SJSA1 (cell line): ENCODE results near the gene CCL7. TPM values are rescaled to one million over a fixed set of nuclear protein-coding genes. Genes with fewer than 3 reads are reported as not detected.
A peak's percentile ranks its signal among the peaks of the same experiment; 100 is the strongest.

Experiments
- DNase-seq, 2 experiments: peaks; one replicate each; pipeline ENCODE4 v3.0.0-alpha.2; 2015 to 2020; ENCODE audit warnings: low spot score in 2 of 2, low read depth in 1 of 2
- H3K27ac ChIP-seq: fragments of 250-450 bp; sonication (Bioruptor Pico); 2 replicates; pipeline ENCODE4 v1.5.1; 2020; ENCODE audit warnings: mild to moderate bottlenecking, moderate library complexity
- H3K27me3 ChIP-seq: fragments of 250-450 bp; sonication (Bioruptor Pico); replicated peaks from 2 replicates; pipeline ENCODE4 v1.5.1; 2020; ENCODE audit warnings: mild to moderate bottlenecking, moderate library complexity
- H3K36me3 ChIP-seq: fragments of 250-450 bp; sonication (Bioruptor Pico); 2 replicates; pipeline ENCODE4 v1.5.1; 2020; ENCODE audit warnings: mild to moderate bottlenecking
- H3K4me1 ChIP-seq: fragments of 250-450 bp; sonication (Bioruptor Pico); replicated peaks from 2 replicates; pipeline ENCODE4 v1.6.1; 2021; ENCODE audit warnings: mild to moderate bottlenecking
- H3K4me3 ChIP-seq: fragments of 250-450 bp; sonication (Bioruptor Pico); 2 replicates; pipeline ENCODE4 v1.5.1; 2020; ENCODE audit warnings: mild to moderate bottlenecking
- H3K9me3 ChIP-seq: fragments of 250-450 bp; sonication (Bioruptor Pico); replicated peaks from 2 replicates; pipeline ENCODE4 v1.5.1; 2020; ENCODE audit warnings: mild to moderate bottlenecking
- total RNA-seq: library from RNA; depleted of rRNA; stranded (reverse); fragments of >200 nt; shearing (Covaris generic); gene quantifications from 2 replicates; pipeline ENCODE4 v1.2.3, GENCODE V29; 2014

CCL7 gene
- total RNA-seq, 1 experiment from 2014 or later: not detected

DNA sequence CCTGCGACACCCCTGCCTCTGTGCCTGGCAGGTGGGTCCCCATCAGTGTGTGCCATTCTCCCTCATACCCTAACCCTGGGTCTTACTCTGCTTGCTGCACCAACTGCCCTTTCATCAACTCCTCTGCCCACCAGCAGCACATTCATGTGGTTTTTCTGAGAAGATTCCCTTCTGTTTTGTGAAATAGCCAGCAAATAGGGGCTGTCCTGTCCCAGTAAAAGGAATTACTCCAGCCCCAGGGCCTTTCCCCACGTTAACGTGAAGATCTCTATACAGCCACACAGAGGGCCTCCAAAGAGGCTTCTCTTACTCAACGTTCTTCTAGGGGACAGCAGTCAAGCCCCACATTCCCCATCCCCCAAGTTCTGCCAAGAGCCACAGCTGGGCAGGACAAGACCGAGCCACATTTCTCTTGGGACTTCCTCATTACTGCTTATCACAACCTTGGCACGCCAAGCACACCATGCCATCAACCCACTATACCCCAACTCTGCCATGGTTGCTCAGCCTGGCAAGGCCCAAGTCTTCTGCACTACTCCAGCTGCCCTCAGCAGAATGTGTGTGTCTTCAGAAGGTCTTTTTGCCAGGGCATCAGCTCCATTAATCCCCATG lies 33.6 kb upstream of the CCL7 start:
- Histone ChIP-seq H3K4me3 (no peak overlapping the region), H3K27ac (no peak overlapping the region), H3K27me3 (no peaks in the 10 kb centered on the region), H3K36me3 (no peaks in the 10 kb centered on the region), H3K9me3 (no peaks in the 10 kb centered on the region), H3K4me1 (peaks cover 73% of the 10 kb centered on the region)
- DNase-seq: no peak

DNA sequence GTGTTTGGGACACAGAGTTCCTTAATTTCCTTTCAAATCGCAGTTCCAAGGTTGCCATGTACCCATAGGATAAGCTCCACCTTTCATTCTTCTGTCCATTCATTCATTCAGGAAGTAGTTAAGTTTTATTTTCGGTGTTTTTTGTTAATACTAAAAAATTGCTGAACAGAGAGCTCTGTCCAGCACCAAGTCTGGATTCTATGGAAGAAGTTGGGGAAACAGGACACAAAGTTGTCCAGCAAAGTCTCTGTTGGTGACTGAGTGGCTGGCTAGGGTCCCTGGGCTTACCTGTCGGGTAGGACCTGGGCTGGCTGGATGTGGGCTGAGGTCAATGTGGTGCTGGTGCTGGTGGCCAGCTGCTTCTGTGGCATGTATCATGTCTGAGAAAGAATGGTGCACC lies 32.6 kb upstream of the CCL7 start:
- no peak overlapping the region for H3K27ac ChIP-seq
- DNase-seq: no peak
- no peaks in the 10 kb centered on the region for H3K36me3 ChIP-seq
- H3K9me3 ChIP-seq: no peaks in the 10 kb centered on the region
- H3K4me1 ChIP-seq: peaks cover 73% of the 10 kb centered on the region
- H3K4me3 ChIP-seq: no peak overlapping the region
- H3K27me3 ChIP-seq: no peaks in the 10 kb centered on the region

DNA sequence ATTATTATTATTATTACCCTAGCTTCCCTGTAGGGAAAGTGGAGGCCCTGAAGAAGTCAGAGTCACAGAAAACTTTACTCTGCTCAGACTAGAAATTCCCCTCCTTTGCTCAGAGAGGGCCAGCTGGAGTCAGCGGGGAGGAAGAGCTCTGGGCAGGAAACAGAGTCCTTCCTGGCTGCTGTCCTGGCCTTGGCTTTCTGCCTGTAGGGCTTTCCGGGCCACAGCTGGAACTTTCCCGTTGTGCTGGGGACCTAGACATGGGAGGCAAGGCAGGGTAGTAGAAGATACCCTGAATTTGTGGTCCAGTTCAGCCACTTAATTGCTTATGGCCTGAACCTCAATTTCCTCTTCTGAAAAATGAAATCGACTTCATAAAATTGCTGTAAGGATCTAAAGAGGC lies 29.0 kb upstream of the CCL7 start:
- Histone ChIP-seq H3K4me3 (no peak overlapping the region), H3K9me3 (no peaks in the 10 kb centered on the region), H3K27ac (no peak overlapping the region), H3K4me1 (peaks cover 54% of the 10 kb centered on the region), H3K27me3 (no peaks in the 10 kb centered on the region), H3K36me3 (no peaks in the 10 kb centered on the region)
- DNase-seq: no peak

DNA sequence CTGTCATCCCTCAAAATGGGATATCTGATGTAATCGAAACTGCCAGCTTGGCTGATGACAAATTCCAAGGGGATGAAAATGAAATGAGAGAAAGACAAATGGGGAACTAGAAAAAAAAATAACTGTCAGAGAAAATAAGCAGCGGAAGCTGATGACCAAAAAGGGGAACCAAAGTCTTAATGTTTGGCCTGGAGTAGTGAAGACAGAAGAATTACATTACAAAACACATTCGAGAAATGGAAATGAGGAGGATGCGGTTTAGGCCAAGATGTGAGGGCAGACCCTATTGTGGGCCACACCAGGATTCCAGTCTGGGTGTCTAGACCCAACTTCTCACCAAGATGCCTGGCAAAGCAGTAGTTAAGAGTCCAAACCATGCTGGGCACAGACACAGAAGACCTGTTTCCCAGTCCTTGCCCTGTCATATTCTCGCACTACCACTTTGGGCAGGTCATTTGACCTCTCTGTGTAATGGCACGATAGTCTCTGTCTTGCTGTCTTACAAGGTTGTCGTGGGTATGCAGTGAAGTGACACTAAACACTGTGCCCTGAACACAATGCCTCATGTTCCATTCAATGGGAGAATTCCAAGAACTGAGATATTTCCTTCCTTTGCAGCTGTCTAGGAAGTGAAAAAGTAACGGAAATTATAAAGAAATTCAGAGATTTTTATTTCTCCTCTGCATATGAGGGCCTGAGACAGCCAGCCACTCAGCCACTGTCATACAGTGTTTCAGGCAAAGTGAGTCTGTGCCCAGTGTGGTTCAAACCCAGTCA lies 27.2 kb upstream of the CCL7 start:
- no peaks in the 10 kb centered on the region for H3K36me3 ChIP-seq
- peaks cover 40% of the 10 kb centered on the region for H3K4me1 ChIP-seq
- H3K27ac ChIP-seq: no peak overlapping the region

DNA sequence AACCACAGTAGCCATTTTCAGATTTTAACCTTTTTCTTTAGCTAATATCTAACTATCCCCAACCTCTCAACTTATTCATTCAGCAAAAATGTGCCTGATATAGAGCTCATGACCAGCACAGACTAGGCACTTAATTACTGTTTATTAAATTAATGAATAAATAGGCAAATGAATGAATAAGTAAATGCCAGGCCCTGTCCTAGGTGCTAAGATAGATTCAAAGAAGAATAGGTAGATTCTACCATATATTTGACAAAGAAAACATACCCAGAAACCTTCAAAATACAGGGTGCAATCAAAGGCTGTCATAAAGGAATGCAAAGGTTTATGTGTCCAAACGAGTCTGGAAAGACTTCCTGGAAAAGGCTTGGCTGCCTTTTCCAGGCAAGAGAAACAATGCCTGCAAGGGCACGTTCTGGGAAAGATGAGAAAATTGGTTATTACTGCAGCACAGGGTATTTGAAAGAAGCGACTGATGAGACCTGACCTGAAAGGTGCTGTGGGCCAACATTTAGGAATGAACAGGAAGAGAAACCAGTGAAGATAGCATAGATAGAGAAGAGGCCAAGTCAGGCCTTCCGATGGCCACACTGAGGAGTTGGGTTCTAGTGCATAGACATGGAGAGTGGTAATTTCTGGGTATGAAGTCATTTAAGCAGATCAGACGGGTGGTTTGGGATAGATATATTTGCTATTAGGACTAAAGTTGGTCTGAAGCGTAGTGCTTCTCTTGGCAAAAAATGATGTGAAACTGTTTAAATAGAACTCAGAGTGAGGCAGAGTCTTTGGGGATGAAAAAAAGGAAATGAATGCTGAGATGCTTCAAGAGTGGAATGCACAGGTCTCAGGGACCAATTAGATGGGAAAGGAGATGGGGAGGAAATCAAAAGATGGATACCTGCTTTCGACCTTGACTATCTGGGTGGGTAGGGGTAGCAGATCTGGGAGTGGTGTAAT lies 26.4 kb upstream of the CCL7 start:
- peaks cover 40% of the 10 kb centered on the region for H3K4me1 ChIP-seq
- no peaks in the 10 kb centered on the region for H3K27me3 ChIP-seq
- no peak overlapping the region for H3K27ac ChIP-seq
- DNase-seq: no peak
- no peaks in the 10 kb centered on the region for H3K36me3 ChIP-seq
- no peak overlapping the region for H3K4me3 ChIP-seq
- H3K9me3 ChIP-seq: no peaks in the 10 kb centered on the region

More for the DNA sequence above, 27.2 kb upstream of the CCL7 start:
- DNase-seq: no peak
- no peaks in the 10 kb centered on the region for H3K27me3 ChIP-seq
- no peaks in the 10 kb centered on the region for H3K9me3 ChIP-seq
- no peak overlapping the region for H3K4me3 ChIP-seq

DNA sequence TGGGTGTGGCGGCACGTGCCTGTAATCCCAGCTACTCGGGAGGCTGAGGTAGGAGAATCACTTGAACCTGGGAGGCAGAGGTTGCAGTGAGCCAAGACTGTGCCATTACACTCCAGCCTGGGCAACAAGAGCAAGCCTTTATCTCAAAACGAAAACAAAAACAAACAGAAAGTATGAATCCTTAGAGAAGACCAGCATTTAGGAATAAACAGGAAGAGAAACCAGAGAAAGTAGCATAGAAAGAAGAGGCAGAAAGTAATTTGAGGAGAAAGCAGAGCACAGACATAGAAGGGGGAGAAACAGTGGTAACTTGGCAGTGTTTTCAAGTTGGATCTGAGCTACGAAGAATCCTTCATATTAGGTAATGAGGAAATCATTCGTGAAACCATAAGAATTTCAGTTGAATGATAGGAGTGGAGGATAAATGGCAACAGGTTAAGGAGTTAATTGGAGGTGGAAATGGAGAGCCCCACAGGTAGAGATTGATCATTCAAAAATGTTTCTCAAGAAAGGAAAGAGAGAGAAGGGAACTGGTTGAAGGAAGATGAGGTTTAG lies 24.6 kb upstream of the CCL7 start:
- H3K36me3 ChIP-seq: no peaks in the 10 kb centered on the region
- H3K4me1 ChIP-seq: peaks cover 44% of the 10 kb centered on the region
- no peak overlapping the region for H3K4me3 ChIP-seq
- no peaks in the 10 kb centered on the region for H3K27me3 ChIP-seq
- no peak overlapping the region for H3K27ac ChIP-seq
- no peaks in the 10 kb centered on the region for H3K9me3 ChIP-seq
- no peak for DNase-seq

DNA sequence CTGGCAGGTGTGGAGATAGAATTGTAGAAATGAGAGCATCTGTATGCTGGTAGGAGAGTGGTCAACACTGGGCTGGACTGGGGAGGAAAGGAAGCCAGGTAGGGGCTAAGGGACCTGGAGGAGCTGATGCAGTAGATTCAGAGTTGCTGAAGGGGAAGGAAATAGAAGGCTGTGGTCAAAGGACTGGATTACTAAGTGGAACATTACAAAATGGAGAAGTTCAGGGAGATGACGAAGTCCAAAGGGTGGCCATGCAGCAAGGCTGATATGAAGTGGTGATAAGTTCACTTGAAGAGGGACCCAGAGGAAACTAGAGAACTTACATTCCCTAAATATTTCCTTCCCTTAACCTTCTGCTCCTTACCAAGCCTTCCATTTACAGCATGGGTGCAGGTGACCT lies 23.6 kb upstream of the CCL7 start:
- Histone ChIP-seq H3K4me1 (peaks cover 50% of the 10 kb centered on the region), H3K9me3 (no peaks in the 10 kb centered on the region), H3K27ac (no peak overlapping the region), H3K27me3 (no peaks in the 10 kb centered on the region), H3K4me3 (no peak overlapping the region), H3K36me3 (no peaks in the 10 kb centered on the region)
- DNase-seq: no peak

DNA sequence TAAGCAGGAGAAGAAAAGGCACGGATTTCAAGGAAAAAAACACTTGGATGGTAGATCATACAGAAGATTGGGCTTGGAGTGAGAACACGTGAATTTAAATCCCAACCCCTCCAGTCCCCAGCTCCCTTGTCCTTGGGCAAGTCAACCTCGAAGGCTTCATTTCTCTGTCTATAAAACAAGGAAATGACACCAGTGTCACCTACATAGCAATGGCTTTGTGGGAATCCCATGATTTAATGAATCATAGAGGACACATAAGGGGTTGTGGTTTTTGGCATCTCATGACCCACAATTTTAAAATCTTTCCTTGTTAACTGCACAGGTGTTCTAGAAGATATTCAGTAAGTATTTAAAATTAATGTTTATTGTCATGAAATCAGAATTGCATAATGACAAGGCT lies 23.1 kb upstream of the CCL7 start:
- Histone ChIP-seq H3K27me3 (no peaks in the 10 kb centered on the region), H3K27ac (no peak overlapping the region), H3K4me1 (peaks cover 54% of the 10 kb centered on the region), H3K36me3 (no peaks in the 10 kb centered on the region), H3K4me3 (no peak overlapping the region), H3K9me3 (no peaks in the 10 kb centered on the region)
- no peak for DNase-seq

DNA sequence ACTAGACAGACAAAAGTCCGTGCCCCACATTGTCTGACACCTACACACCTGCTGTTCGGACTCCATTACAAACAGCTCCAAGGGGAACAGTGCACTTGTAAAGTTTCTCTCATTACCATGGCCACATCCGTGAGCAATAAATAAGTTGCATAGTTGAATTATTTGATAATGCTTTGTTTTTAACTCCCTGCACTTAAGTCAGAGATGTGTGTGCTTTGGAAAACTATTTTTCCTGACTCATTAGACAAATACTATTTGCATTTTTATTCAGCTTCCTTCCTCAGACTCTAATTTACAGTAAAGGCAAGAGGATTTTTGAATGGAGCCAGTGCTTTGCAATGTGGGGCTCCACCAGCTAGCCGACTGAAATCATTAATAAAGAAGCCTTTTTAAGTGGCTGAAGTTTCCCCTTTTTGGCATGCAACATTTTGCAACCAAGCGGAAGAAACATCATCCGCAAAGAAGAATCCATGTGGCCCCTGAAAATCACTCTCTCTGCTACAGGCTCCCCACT lies 21.5 kb upstream of the CCL7 start:
- no peaks in the 10 kb centered on the region for H3K27me3 ChIP-seq
- peak in 1 of 2 experiments; percentile 53 for DNase-seq
- no peak overlapping the region for H3K4me3 ChIP-seq
- H3K9me3 ChIP-seq: no peaks in the 10 kb centered on the region
- peak overlapping the region; percentile 53 for H3K27ac ChIP-seq
- no peaks in the 10 kb centered on the region for H3K36me3 ChIP-seq
- peaks cover 71% of the 10 kb centered on the region for H3K4me1 ChIP-seq

DNA sequence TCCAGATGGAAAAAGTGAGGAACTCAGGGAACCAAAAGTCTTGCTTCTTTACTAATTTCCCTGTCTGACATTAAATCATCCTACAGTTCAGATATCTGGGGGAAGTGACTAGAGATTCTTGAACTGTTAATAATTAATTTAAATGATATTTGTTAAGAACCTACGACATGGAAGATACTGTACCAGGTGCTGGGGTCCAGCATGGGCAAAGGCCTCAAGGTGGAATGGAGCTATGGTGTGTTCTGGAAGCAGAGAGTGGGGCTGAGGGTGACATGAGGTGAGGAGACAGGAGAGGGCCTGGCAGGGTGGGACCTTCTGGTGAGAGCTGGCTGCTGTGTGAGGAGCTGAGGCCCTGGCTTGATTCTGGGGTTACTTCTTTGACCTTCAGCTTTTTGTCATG lies 21.0 kb upstream of the CCL7 start:
- H3K36me3 ChIP-seq: no peaks in the 10 kb centered on the region
- H3K4me3 ChIP-seq: no peak overlapping the region
- no peaks in the 10 kb centered on the region for H3K27me3 ChIP-seq
- peaks cover 76% of the 10 kb centered on the region for H3K4me1 ChIP-seq
- DNase-seq: no peak
- peak overlapping the region; percentile 53 for H3K27ac ChIP-seq
- H3K9me3 ChIP-seq: no peaks in the 10 kb centered on the region

DNA sequence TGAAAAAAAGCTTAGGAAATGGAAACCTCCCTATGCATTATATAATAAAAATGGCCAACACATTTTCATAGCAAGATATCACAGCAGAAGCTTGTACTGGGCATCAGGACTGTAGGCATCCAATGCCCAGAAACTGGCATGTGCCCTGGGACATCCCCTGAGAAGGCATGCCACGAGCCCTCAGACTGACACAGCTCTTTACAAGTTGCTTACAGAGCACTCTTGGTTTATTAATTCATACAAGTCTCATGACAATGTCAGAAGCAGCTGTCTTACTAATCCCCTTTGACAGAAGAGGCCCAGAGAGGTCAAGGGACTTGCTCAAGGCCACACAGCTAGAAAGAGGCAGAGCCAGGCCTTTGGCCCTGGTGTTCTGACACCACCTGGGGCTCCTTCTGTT lies 20.5 kb upstream of the CCL7 start:
- Histone ChIP-seq H3K27me3 (no peaks in the 10 kb centered on the region), H3K9me3 (no peaks in the 10 kb centered on the region), H3K27ac (peak overlapping the region; percentile 53; the same call in 1 of the 2 replicates), H3K4me1 (peaks cover 80% of the 10 kb centered on the region), H3K4me3 (no peak overlapping the region), H3K36me3 (no peaks in the 10 kb centered on the region)
- DNase-seq: no peak

DNA sequence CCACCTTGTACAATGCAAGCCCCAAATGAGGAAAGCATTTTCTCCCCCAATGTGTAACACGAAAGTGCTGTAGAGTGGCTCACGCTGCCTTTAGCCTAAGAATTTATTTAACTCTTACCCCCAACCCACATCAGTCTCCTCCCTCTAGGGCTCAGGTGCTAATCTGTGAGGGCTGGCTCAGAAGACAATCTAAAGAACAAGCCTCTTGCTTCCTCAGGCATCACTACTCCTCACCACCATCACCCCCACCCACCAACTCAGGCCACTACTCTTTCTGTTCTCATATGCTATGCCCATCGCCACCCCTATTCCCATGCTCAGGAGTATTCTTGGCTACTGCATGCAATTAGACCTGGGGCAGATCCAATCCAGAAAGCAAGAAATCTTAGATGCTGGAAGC lies 18.8 kb upstream of the CCL7 start:
- Histone ChIP-seq H3K4me3 (no peak overlapping the region), H3K4me1 (peaks cover 82% of the 10 kb centered on the region), H3K27ac (no peak overlapping the region), H3K27me3 (no peaks in the 10 kb centered on the region), H3K36me3 (no peaks in the 10 kb centered on the region), H3K9me3 (no peaks in the 10 kb centered on the region)
- DNase-seq: no peak

DNA sequence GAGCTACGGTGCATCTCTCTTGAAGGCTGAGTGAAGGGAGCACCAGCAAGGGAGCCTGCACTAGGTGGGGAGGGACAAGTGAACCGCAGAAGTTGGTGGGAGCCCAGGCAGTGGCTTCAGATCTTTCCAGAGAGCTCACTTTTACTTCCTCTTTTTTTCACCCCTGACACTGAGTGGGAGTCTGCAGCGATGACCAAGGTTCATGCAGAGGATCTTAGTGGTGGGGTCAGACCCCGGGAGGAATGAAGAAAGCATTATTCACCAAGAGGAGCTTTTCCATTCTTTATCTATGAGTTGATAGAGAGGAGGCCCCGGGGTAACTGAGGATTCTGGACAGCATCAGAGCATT lies 18.0 kb upstream of the CCL7 start:
- Histone ChIP-seq H3K4me3 (no peak overlapping the region), H3K9me3 (no peaks in the 10 kb centered on the region), H3K27ac (peak overlapping the region; percentile 85), H3K4me1 (peaks cover 82% of the 10 kb centered on the region), H3K36me3 (no peaks in the 10 kb centered on the region; the same call in 1 of the 2 replicates), H3K27me3 (no peaks in the 10 kb centered on the region)
- no peak for DNase-seq
